Neural cell (in vitro differentiated cells): ENCODE data around the gene DDX54.

ENCODE experiments used
- CTCF ChIP-seq: fragments of 450-650 bp; IDR thresholded peaks from 2 replicates; pipeline ENCODE4 v1.5.1; 2014; ENCODE audit warnings: antibody characterized with exemption, mild to moderate bottlenecking, moderate library complexity; ENCODE audit not compliant: poor library complexity, severe bottlenecking
- EP300 ChIP-seq: fragments of 450-650 bp; conservative IDR thresholded peaks from 2 replicates; pipeline ENCODE4 v1.6.1; 2014; ENCODE audit warnings: antibody characterized with exemption, mild to moderate bottlenecking, moderate library complexity; ENCODE audit not compliant: poor library complexity, severe bottlenecking
- EZH2 ChIP-seq: fragments of 200-600, 300-800 bp; shearing (Covaris generic), sonication (generic); IDR thresholded peaks from 2 replicates; pipeline ENCODE4 v1.6.1; 2014; ENCODE audit warnings: antibody characterized with exemption, low read length, borderline replicate concordance, mild to moderate bottlenecking; ENCODE audit not compliant: insufficient read depth, poor library complexity, severe bottlenecking
- POLR2AphosphoS5 ChIP-seq: IDR thresholded peaks from 2 replicates; pipeline ENCODE4 v1.6.1; 2012
- REST ChIP-seq: IDR thresholded peaks from 2 replicates; pipeline ENCODE4 v1.6.1; 2012; ENCODE audit warnings: borderline replicate concordance
- TAF1 ChIP-seq: IDR thresholded peaks from 2 replicates; pipeline ENCODE4 v1.6.1; 2012; ENCODE audit warnings: low read depth

GRCh38 chr12:113186033-113186365 is 721 bp upstream of the DDX54 start:
- TF ChIP-seq CTCF (no peak), POLR2AphosphoS5 (no peak), EZH2 (no peak), EP300 (no peak), TAF1 (no peak), REST (no peak)
